GM19468 (cell line): Measurements from ENCODE around the gene ZCCHC7.
"Not testable (repeated sequence)": the region's sequence is repeated elsewhere in the genome, so short reads cannot be mapped to it uniquely, and the experiment has no call there.

Experiments
- ATAC-seq: cut with Tn5 transposase; IDR thresholded peaks from one replicate; pipeline ENCODE4 v1.9.1; 2021; ENCODE audit warnings: mild to moderate bottlenecking, moderate library complexity, moderate number of reproducible peaks; ENCODE audit not compliant: unreplicated experiment; ENCODE audit errors: extremely low read depth

The ZCCHC7 gene

GRCh38 chr9:37201581-37201980 lies 81.2 kb downstream of the ZCCHC7 start:
- no peak for ATAC-seq

- ATAC-seq, result no peak
Measured at GRCh38 chr9:37202091-37202490, 81.7 kb downstream of the ZCCHC7 start.

GRCh38 chr9:37203456-37203855 lies 83.1 kb downstream of the ZCCHC7 start:
- not testable (repeated sequence) for ATAC-seq

GRCh38 chr9:37206121-37206620 lies 85.8 kb downstream of the ZCCHC7 start:
- no peak for ATAC-seq

- no peak for ATAC-seq
Measured at GRCh38 chr9:37209431-37210386, 89.3 kb downstream of the ZCCHC7 start.

GRCh38 chr9:37210737-37211523 lies 90.6 kb downstream of the ZCCHC7 start:
- no peak for ATAC-seq

- no peak for ATAC-seq
Measured at GRCh38 chr9:37212435-37212834, 92.1 kb downstream of the ZCCHC7 start.

GRCh38 chr9:37215381-37215780 lies 95.0 kb downstream of the ZCCHC7 start:
- ATAC-seq, result no peak

- no peak for ATAC-seq
Measured at GRCh38 chr9:37215830-37216229, 95.5 kb downstream of the ZCCHC7 start.

- ATAC-seq, result no peak
Measured at GRCh38 chr9:37217161-37217560, 96.8 kb downstream of the ZCCHC7 start.

- ATAC-seq, result no peak
Measured at GRCh38 chr9:37218800-37219425, 98.5 kb downstream of the ZCCHC7 start.

GRCh38 chr9:37220971-37221370 lies 100.6 kb downstream of the ZCCHC7 start:
- no peak for ATAC-seq

- no peak for ATAC-seq
Measured at GRCh38 chr9:37221489-37222106, 101.2 kb downstream of the ZCCHC7 start.

GRCh38 chr9:37229455-37229854 lies 109.1 kb downstream of the ZCCHC7 start:
- no peak for ATAC-seq

- ATAC-seq, result no peak
Measured at GRCh38 chr9:37229882-37230482, 109.6 kb downstream of the ZCCHC7 start.

- ATAC-seq, result no peak
Measured at GRCh38 chr9:37236822-37237221, 116.4 kb downstream of the ZCCHC7 start.

- no peak for ATAC-seq
Measured at GRCh38 chr9:37238122-37238521, 117.7 kb downstream of the ZCCHC7 start.

- ATAC-seq, result no peak
Measured at GRCh38 chr9:37239224-37239859, 119.0 kb downstream of the ZCCHC7 start.

GRCh38 chr9:37239921-37240320 lies 119.5 kb downstream of the ZCCHC7 start:
- ATAC-seq, result no peak
